ENCODE data around the gene SPACA4. TPM values are rescaled to one million over a fixed set of nuclear protein-coding genes. Genes with fewer than 3 reads are reported as not detected.

The SPACA4 gene
- total and polyA plus RNA-seq, 9 of the 15 experiments (the other 6 are each of a cell fraction or from before 2014, with no cell fraction given): not detected

DNA sequence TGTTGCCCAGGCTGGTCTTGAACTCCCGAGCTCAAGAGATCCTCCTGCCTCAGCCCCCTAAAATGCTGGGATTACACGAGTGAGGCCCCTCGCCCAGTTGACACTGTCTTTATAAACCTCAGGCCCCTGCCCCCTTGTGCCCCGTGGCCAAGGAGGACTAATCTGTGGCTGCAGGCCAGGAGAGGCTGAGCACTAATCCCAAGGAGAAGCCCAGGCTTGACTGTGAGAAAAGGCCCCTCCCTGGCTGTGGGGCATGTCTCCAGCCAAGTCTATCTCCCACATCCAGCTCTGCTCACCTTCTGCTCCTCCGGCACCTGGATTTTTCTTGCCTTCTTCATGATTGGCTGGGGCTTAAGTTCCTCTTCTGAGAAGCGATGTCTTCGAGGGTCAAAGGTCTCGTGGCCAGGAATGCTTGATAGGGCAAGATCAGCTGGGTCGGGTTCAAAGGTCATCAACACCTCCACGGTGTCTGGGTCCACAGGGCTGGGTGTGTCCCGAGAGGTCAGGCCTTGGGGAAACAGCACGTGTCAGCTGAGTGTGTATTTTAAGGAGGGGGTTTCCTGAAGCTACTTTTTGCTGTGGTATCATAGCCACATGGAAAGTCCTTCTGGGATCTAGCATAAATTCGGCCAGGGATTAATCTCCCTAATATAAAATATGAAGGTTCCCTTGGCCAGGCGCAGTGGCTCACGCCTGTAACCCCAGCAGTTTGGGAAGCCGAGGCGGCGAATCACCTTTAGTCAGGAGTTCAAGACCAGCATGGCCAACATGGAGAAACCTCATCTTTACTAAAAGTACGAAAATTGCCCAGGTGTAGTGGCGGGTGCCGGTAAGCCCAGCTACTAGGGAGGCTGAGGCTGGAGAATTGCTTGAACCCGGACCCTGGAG is 26.9 kb downstream of the SPACA4 start (continued):
- TF ChIP-seq CREB3L1 (IDR thresholded peaks at IDR 0.05; ENCODE audit: borderline replicate concordance, low read depth): 0 out of 2 replicates have a peak, but pooled peaks have one; percentile 14
- 0 out of 2 replicates have a peak, but pooled peaks have one; percentile 20 for TF ChIP-seq TAF7 (tag; IDR thresholded peaks at IDR 0.05)
- TF ChIP-seq HSF4 (CRISPR knock-in tag; IDR thresholded peaks at IDR 0.05; ENCODE audit: borderline replicate concordance): 0 out of 2 replicates have a peak, but pooled peaks have one; percentile 34
- TF ChIP-seq, protein P1, sequence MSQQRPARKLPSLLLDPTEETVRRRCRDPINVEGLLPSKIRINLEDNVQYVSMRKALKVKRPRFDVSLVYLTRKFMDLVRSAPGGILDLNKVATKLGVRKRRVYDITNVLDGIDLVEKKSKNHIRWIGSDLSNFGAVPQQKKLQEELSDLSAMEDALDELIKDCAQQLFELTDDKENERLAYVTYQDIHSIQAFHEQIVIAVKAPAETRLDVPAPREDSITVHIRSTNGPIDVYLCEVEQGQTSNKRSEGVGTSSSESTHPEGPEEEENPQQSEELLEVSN (IDR thresholded peaks at IDR 0.05; ENCODE audit: borderline replicate concordance in 1 of 2, extremely low read depth in 1 of 2, insufficient read depth in 1 of 2, insufficient read length in 1 of 2, low read depth in 1 of 2, low read length in 1 of 2, poor library complexity in 1 of 2, severe bottlenecking in 1 of 2): peak; percentile 29 to 33
- TF ChIP-seq FOXM1 (IDR thresholded peaks at IDR 0.05; ENCODE audit: low read depth): no peak
- no peak for TF ChIP-seq FOXM1 (CRISPR knock-in tag; IDR thresholded peaks at IDR 0.05; ENCODE audit: low read depth)
- TF ChIP-seq HNRNPL (IDR thresholded peaks at IDR 0.05; ENCODE audit: low read depth, low read length): no peak
- peak; percentile 57 for TF ChIP-seq CTBP1 (IDR thresholded peaks at IDR 0.05; ENCODE audit: borderline replicate concordance)
- TF ChIP-seq LEF1 (IDR thresholded peaks at IDR 0.05): no peak
- no peak for TF ChIP-seq RBM14 (IDR thresholded peaks at IDR 0.05; ENCODE audit: borderline replicate concordance, insufficient read depth, low read depth, low read length)
- peak; percentile 99 for TF ChIP-seq TFAP4 (CRISPR knock-in tag; IDR thresholded peaks at IDR 0.05; ENCODE audit: borderline replicate concordance)
- peak; percentile 98 for TF ChIP-seq NR2C1 (IDR thresholded peaks at IDR 0.05)
- TF ChIP-seq NR2C1 (tag; IDR thresholded peaks at IDR 0.05): peak; percentile 98
- TF ChIP-seq KLF16 (IDR thresholded peaks at IDR 0.05): 0 out of 2 replicates have a peak, but pooled peaks have one; percentile 6
- peak in 1 of 2 experiments; percentile 38; a peak in 1 of 4 replicates for TF ChIP-seq SIN3A (IDR thresholded peaks at IDR 0.05; ENCODE audit: borderline replicate concordance in 2 of 2, control insufficient read depth in 1 of 2, low read depth in 2 of 2, low read length in 2 of 2)
- TF ChIP-seq L3MBTL2 (IDR thresholded peaks at IDR 0.05): peak; percentile 91
- TF ChIP-seq, protein P2, sequence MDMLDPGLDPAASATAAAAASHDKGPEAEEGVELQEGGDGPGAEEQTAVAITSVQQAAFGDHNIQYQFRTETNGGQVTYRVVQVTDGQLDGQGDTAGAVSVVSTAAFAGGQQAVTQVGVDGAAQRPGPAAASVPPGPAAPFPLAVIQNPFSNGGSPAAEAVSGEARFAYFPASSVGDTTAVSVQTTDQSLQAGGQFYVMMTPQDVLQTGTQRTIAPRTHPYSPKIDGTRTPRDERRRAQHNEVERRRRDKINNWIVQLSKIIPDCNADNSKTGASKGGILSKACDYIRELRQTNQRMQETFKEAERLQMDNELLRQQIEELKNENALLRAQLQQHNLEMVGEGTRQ (CRISPR knock-in tag; IDR thresholded peaks at IDR 0.05): peak; percentile 32; the same call in 1 of the 2 replicates
- TF ChIP-seq SMAD4 (CRISPR knock-in tag; conservative IDR thresholded peaks at IDR 0.05): peak; percentile 71
- 0 out of 6 replicates have a peak, but pooled peaks of 1 of the 3 experiments have one; percentile 8 for TF ChIP-seq CTCF (IDR thresholded peaks at IDR 0.05 in 2 of 3, conservative IDR thresholded peaks at IDR 0.05 in 1 of 3; ENCODE audit: insufficient read depth in 2 of 3, low read depth in 1 of 3, low read length in 3 of 3)
